ENCODE data around the gene IL4R. TPM values are rescaled to one million over a fixed set of nuclear protein-coding genes. Genes with fewer than 3 reads are reported as not detected.

The IL4R gene
- total RNA-seq, 3 donors from 2014 or later, result 18.7 to 53.4 (median 51.8) TPM

- no peak for DNase-seq (ENCODE audit: low spot score in 2 of 2)
- Histone ChIP-seq H3K4me1 (no peaks in the 10 kb centered on the region), H3K9me3 (no peaks in the 10 kb centered on the region), H3K36me3 (no peaks in the 10 kb centered on the region), H3K27me3 (peaks cover 0 to 15% of the 10 kb centered on the region in 2 donors), H3K4me3 (no peak overlapping the region), H3K27ac (no peak overlapping the region)
- TF ChIP-seq POLR2A (IDR thresholded peaks at IDR 0.05) (no peak), CTCF (IDR thresholded peaks at IDR 0.05) (no peak), POLR2AphosphoS5 (IDR thresholded peaks at IDR 0.05) (no peak)
- intact Hi-C loops (cut with DNase I; ENCODE audit: low total_unique reads), result no loop called here
Observed at GRCh38 chr16:27403601-27403992, 89.8 kb downstream of the IL4R start.

- H3K27me3 ChIP-seq, result peaks cover 0 to 15% of the 10 kb centered on the region in 2 donors
- no peaks in the 10 kb centered on the region for H3K36me3 ChIP-seq
- intact Hi-C loops (cut with DNase I; ENCODE audit: low total_unique reads), result no loop called here
- no peaks in the 10 kb centered on the region for H3K9me3 ChIP-seq
- H3K27ac ChIP-seq, result no peak overlapping the region
- TF ChIP-seq CTCF (IDR thresholded peaks at IDR 0.05) (no peak), POLR2AphosphoS5 (IDR thresholded peaks at IDR 0.05) (no peak), POLR2A (IDR thresholded peaks at IDR 0.05) (no peak)
- no peaks in the 10 kb centered on the region for H3K4me1 ChIP-seq
- H3K4me3 ChIP-seq, result no peak overlapping the region
- no peak for DNase-seq (ENCODE audit: low spot score in 2 of 2)
Observed at GRCh38 chr16:27404163-27404823, 90.5 kb downstream of the IL4R start.

GRCh38 chr16:27405546-27406451 lies 92.0 kb downstream of the IL4R start:
- TF ChIP-seq CTCF (IDR thresholded peaks at IDR 0.05) (no peak), POLR2A (IDR thresholded peaks at IDR 0.05) (no peak), POLR2AphosphoS5 (IDR thresholded peaks at IDR 0.05) (no peak)
- H3K27ac ChIP-seq, result no peak overlapping the region
- DNase-seq (ENCODE audit: low spot score in 2 of 2), result no peak
- intact Hi-C loops (cut with DNase I; ENCODE audit: low total_unique reads), result no loop called here
- peaks cover 0 to 15% of the 10 kb centered on the region in 2 donors for H3K27me3 ChIP-seq
- no peaks in the 10 kb centered on the region for H3K4me1 ChIP-seq
- H3K9me3 ChIP-seq, result no peaks in the 10 kb centered on the region
- H3K36me3 ChIP-seq, result no peaks in the 10 kb centered on the region
- H3K4me3 ChIP-seq, result no peak overlapping the region

- Histone ChIP-seq H3K36me3 (no peaks in the 10 kb centered on the region), H3K4me3 (no peak overlapping the region), H3K4me1 (no peaks in the 10 kb centered on the region), H3K9me3 (no peaks in the 10 kb centered on the region), H3K27me3 (peaks cover 0 to 15% of the 10 kb centered on the region in 2 donors), H3K27ac (no peak overlapping the region)
- no peak for TF ChIP-seq POLR2A (IDR thresholded peaks at IDR 0.05)
- no peak for TF ChIP-seq POLR2AphosphoS5 (IDR thresholded peaks at IDR 0.05)
- TF ChIP-seq CTCF (IDR thresholded peaks at IDR 0.05), result no peak
- intact Hi-C loops (cut with DNase I; ENCODE audit: low total_unique reads), result no loop called here
- no peak for DNase-seq (ENCODE audit: low spot score in 2 of 2)
Observed at GRCh38 chr16:27406511-27407128, 92.8 kb downstream of the IL4R start.
